Lung (tissue), 12 donors: ENCODE results near the gene SAE1. TPM values are rescaled to one million over a fixed set of nuclear protein-coding genes. Genes with fewer than 3 reads are reported as not detected.

Experiments used
- ATAC-seq: fragments of 200-7000 bp; cut with Tn5 transposase; one replicate; pipeline ENCODE4 v1.9.1; 2020; ENCODE audit warnings: moderate number of reproducible peaks; ENCODE audit not compliant: insufficient read depth, low FRiP score
- DNase-seq, 3 donors: peaks; one replicate each; pipeline ENCODE4 v3.0.0-alpha.2; 2013 to 2017
- H3K27ac ChIP-seq, 2 donors: one replicate each; pipeline ENCODE4 v1.5.1; 2013; ENCODE audit warnings: mild to moderate bottlenecking in 2 of 2, moderate library complexity in 2 of 2, control low read depth in 1 of 2, inconsistent platforms in 1 of 2, low read depth in 1 of 2, low read length in 1 of 2
- H3K27me3 ChIP-seq, 3 donors: one replicate each; pipeline ENCODE4 v1.5.1; 2013; ENCODE audit warnings: low read length in 2 of 3; ENCODE audit not compliant: control insufficient read depth in 3 of 3, insufficient read depth in 3 of 3
- H3K36me3 ChIP-seq, 4 donors: one replicate each; pipeline ENCODE4 v1.5.1; 2013; ENCODE audit warnings: low read length in 4 of 4, mild to moderate bottlenecking in 1 of 4, moderate library complexity in 1 of 4; ENCODE audit not compliant: control insufficient read depth in 4 of 4, insufficient read depth in 4 of 4
- H3K4me1 ChIP-seq, 5 donors: one replicate each; pipeline ENCODE4 v1.5.1; 2013; ENCODE audit warnings: low read length in 5 of 5, mild to moderate bottlenecking in 2 of 5, moderate library complexity in 1 of 5; ENCODE audit not compliant: control insufficient read depth in 5 of 5, insufficient read depth in 5 of 5
- H3K4me3 ChIP-seq: one replicate; pipeline ENCODE4 v1.5.1; 2013; ENCODE audit warnings: mild to moderate bottlenecking, control low read depth, moderate library complexity
- H3K9ac ChIP-seq, 2 donors: one replicate each; pipeline ENCODE4 v1.5.1; 2013; ENCODE audit warnings: low read length in 2 of 2, control low read depth in 1 of 2; ENCODE audit not compliant: insufficient read depth in 1 of 2
- H3K9me3 ChIP-seq, 4 donors: one replicate each; pipeline ENCODE4 v1.5.1; 2013; ENCODE audit warnings: low read length in 3 of 4, mild to moderate bottlenecking in 1 of 4, moderate library complexity in 1 of 4; ENCODE audit not compliant: control insufficient read depth in 4 of 4, insufficient read depth in 3 of 4
- CTCF ChIP-seq: IDR thresholded peaks from 2 replicates; pipeline ENCODE4 v1.5.1; 2012; ENCODE audit warnings: mild to moderate bottlenecking; ENCODE audit errors: control extremely low read depth, extremely low read depth
- WGBS, 2 donors: extraction: QIAGEN DNeasy Blood & Tissue Kit; methylation state at CpG; one replicate each; pipeline ENCODE4 v1.1.7; 2013; 5-methylcytosine and 5-hydroxymethylcytosine counted together
- polyA plus RNA-seq, 2 donors: library from polyadenylated mRNA; stranded (reverse); fragments of 200-250 nt; gene quantifications; one replicate each; pipeline ENCODE4 v1.2.1, GENCODE V29; 2013
- total RNA-seq, 2 donors: library from RNA; depleted of rRNA in 1 of 2; stranded (reverse); fragments of >200 nt in 1 of 2; gene quantifications; one replicate each; pipeline ENCODE4 v1.2.1, GENCODE V29; 2014 to 2021
- donor health status: control.
- donor health status: control.
- donor health status: Bipolar disorder and iron deficiency.
- donor health status: healthy.
- donor health status: DM: yes; HTN: yes; CAD: no.

SAE1 gene
- total and polyA plus RNA-seq, 4 donors: 28.6 to 58.1 (median 55.9) TPM

GRCh38 chr19:47155148-47155547 lies 24.5 kb downstream of the SAE1 start:
- Histone ChIP-seq H3K9ac (no peak overlapping the region), H3K27me3 (no peaks in the 10 kb centered on the region), H3K27ac (no peak overlapping the region), H3K4me3 (no peak overlapping the region), H3K4me1 (peaks cover 8 to 23% (median 20%) of the 10 kb centered on the region in 5 donors), H3K36me3 (peaks cover 13 to 46% (median 31%) of the 10 kb centered on the region in 4 donors), H3K9me3 (no peaks in the 10 kb centered on the region)
- TF ChIP-seq CTCF: no peak
- ATAC-seq (no peak), DNase-seq (peak; percentile 66 to 90 (median 80))
- 72 to 80% methylated on average over 7 of the region's 7 CpGs for WGBS, 2 donors

GRCh38 chr19:47156861-47157430 lies 26.3 kb downstream of the SAE1 start:
- no peak for ATAC-seq
- peak in 2 of 3 donors; percentile 42 to 65 for DNase-seq
- H3K27me3 ChIP-seq: no peaks in the 10 kb centered on the region
- 24 to 35% methylated on average over 7 of the region's 7 CpGs for WGBS, 2 donors
- peaks cover 8 to 23% (median 20%) of the 10 kb centered on the region in 5 donors for H3K4me1 ChIP-seq
- H3K4me3 ChIP-seq: no peak overlapping the region
- H3K9me3 ChIP-seq: no peaks in the 10 kb centered on the region
- H3K36me3 ChIP-seq: peaks cover 10 to 37% (median 23%) of the 10 kb centered on the region in 4 donors
- peak overlapping the region; percentile 58 to 75 for H3K27ac ChIP-seq
- no peak for TF ChIP-seq CTCF
- peak overlapping the region; percentile 1 to 62 for H3K9ac ChIP-seq

- H3K36me3 ChIP-seq: peaks cover 9 to 36% (median 20%) of the 10 kb centered on the region in 4 donors
- peaks cover 8 to 23% (median 20%) of the 10 kb centered on the region in 5 donors for H3K4me1 ChIP-seq
- H3K9ac ChIP-seq: peak overlapping the region; percentile 1 to 62
- peak overlapping the region; percentile 58 to 75 for H3K27ac ChIP-seq
- no peak for TF ChIP-seq CTCF
- H3K27me3 ChIP-seq: no peaks in the 10 kb centered on the region
- DNase-seq: peak; percentile 23 to 45 (median 34)
- H3K9me3 ChIP-seq: no peaks in the 10 kb centered on the region
- WGBS, 2 donors: 30 to 42% methylated on average over 10 of the region's 10 CpGs
- no peak overlapping the region for H3K4me3 ChIP-seq
- ATAC-seq: peak; percentile 31
Observed at GRCh38 chr19:47157431-47158321, 27.0 kb downstream of the SAE1 start.
